Transverse colon (tissue), 4 donors: ENCODE results near the gene LRBA.

Experiments used
- EP300 ChIP-seq: sonication (generic); formaldehyde crosslinking; IDR thresholded peaks from one replicate; pipeline ENCODE4 v1.6.1; 2017; ENCODE audit warnings: antibody characterized with exemption, low read depth
- POLR2A ChIP-seq: fragments of 450-650 bp; IDR thresholded peaks from one replicate; pipeline ENCODE4 v1.6.1; 2016; ENCODE audit warnings: antibody characterized with exemption, mild to moderate bottlenecking, moderate library complexity
- POLR2AphosphoS5 ChIP-seq, 3 donors: sonication (generic); formaldehyde crosslinking; IDR thresholded peaks; one replicate each; pipeline ENCODE4 v1.6.1; 2016; ENCODE audit warnings: antibody characterized with exemption in 3 of 3
- TF ChIP-seq, protein P1 (sequence below), 5 experiments: fragments of 200-600 bp in 3 of 5; fragments of 450-650 bp in 2 of 5; sonication (generic) in 3 of 5; IDR thresholded peaks; 1 replicate in 2 of 5; 2 replicates in 3 of 5; pipeline ENCODE4 v1.5.1; 2016 to 2017; ENCODE audit warnings: antibody characterized with exemption in 5 of 5, inconsistent platforms in 3 of 5, mild to moderate bottlenecking in 2 of 5, moderate library complexity in 1 of 5

DNA sequence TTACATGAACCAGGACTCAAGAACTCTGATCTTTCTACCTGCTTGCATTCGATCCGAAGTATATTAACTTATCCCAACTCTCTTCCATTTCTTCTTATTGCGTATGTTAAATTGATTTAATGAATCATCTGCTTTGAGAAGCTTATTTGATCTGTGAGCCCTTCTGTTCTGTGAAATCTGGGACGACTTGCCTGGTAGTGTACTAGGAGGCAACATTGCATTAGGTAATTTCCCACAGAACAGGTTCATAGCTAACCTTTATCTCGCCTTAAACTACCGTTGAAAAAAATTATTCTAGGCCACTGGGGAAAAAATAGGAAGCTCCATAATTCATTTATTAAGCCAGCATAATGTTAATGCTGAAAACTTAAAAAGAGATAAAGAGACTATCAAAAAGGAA lies 500.4 kb downstream of the LRBA start:
- TF ChIP-seq, protein P1, sequence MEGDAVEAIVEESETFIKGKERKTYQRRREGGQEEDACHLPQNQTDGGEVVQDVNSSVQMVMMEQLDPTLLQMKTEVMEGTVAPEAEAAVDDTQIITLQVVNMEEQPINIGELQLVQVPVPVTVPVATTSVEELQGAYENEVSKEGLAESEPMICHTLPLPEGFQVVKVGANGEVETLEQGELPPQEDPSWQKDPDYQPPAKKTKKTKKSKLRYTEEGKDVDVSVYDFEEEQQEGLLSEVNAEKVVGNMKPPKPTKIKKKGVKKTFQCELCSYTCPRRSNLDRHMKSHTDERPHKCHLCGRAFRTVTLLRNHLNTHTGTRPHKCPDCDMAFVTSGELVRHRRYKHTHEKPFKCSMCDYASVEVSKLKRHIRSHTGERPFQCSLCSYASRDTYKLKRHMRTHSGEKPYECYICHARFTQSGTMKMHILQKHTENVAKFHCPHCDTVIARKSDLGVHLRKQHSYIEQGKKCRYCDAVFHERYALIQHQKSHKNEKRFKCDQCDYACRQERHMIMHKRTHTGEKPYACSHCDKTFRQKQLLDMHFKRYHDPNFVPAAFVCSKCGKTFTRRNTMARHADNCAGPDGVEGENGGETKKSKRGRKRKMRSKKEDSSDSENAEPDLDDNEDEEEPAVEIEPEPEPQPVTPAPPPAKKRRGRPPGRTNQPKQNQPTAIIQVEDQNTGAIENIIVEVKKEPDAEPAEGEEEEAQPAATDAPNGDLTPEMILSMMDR (IDR thresholded peaks at IDR 0.05) = no peak
- no peak for TF ChIP-seq POLR2AphosphoS5 (IDR thresholded peaks at IDR 0.05)
- no peak for TF ChIP-seq POLR2A
- no peak for TF ChIP-seq EP300
